ENCODE data around the gene NRP1. TPM values are rescaled to one million over a fixed set of nuclear protein-coding genes. Genes with fewer than 3 reads are reported as not detected.

Gene NRP1
- total RNA-seq, 1 donor from 2014 or later, result 208 TPM

DNA sequence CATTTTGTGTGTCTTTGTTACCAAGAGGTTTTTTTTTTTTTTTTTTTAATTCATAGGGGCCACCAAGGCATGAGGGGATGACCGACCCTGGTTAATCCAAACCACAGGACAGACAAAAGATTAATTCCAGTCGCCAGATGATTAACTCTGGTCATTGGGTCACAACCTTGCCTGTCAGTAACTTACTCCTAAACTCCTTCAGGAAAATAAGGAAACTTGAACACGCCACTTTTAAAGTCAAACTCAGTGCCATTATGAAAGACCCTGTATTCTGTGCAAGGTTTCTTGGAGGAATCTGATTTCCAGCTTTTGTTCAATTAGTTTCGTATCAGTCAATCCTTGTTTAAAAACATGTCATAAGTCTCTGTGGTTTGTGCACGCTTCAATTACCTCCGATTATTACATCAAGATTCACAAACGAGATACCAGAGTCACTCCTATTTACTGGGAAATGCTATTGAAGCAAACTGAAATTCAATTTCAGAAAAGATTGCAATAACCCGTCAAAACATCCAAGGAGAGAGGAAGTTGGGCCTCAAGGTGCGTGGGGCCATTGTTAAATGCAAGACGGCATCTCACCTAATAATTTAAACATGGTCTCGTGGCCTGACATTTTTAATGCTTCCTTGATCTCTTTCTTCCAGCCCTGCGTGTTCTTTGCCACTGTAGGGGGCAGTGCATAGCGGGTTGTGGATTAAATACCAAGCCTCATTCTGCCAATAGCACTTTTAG is 44.0 kb downstream of the NRP1 start:
- TF ChIP-seq, protein P1, sequence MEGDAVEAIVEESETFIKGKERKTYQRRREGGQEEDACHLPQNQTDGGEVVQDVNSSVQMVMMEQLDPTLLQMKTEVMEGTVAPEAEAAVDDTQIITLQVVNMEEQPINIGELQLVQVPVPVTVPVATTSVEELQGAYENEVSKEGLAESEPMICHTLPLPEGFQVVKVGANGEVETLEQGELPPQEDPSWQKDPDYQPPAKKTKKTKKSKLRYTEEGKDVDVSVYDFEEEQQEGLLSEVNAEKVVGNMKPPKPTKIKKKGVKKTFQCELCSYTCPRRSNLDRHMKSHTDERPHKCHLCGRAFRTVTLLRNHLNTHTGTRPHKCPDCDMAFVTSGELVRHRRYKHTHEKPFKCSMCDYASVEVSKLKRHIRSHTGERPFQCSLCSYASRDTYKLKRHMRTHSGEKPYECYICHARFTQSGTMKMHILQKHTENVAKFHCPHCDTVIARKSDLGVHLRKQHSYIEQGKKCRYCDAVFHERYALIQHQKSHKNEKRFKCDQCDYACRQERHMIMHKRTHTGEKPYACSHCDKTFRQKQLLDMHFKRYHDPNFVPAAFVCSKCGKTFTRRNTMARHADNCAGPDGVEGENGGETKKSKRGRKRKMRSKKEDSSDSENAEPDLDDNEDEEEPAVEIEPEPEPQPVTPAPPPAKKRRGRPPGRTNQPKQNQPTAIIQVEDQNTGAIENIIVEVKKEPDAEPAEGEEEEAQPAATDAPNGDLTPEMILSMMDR (IDR thresholded peaks at IDR 0.05), result peak; percentile 57
- Mint-ChIP-seq H3K27me3 (ENCODE audit: unreplicated experiment) (no peaks in the 10 kb centered on the region), H3K4me1 (ENCODE audit: unreplicated experiment) (peaks cover 92% of the 10 kb centered on the region), H3K36me3 (ENCODE audit: unreplicated experiment) (peaks cover 22% of the 10 kb centered on the region), H3K4me3 (ENCODE audit: unreplicated experiment) (peak overlapping the region; percentile 31), H3K27ac (ENCODE audit: unreplicated experiment) (peak overlapping the region; percentile 95), H3K9me3 (ENCODE audit: unreplicated experiment) (no peaks in the 10 kb centered on the region)
- no peak for DNase-seq (ENCODE audit: extremely low spot score, unreplicated experiment)

DNA sequence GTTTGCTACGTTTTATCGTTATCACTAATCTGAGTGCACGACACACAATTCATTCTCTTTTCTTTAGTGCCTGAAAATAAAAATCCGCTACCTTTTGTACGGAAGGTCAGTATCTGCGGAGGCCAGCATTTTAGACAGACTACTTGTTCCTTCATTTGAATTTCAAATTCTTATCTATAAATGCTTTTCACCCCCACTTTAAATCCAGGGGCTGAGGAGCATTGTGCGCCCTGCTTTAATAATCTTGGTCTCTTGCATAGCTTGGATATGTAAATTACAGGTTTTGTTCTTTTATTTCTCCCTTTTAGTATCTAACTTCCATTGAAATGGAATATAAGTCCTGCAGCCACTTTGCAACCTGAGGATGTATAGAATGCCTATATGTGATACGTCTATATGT is 44.7 kb downstream of the NRP1 start:
- Mint-ChIP-seq H3K9me3 (ENCODE audit: unreplicated experiment) (no peaks in the 10 kb centered on the region), H3K4me1 (ENCODE audit: unreplicated experiment) (peaks cover 91% of the 10 kb centered on the region), H3K36me3 (ENCODE audit: unreplicated experiment) (peaks cover 25% of the 10 kb centered on the region), H3K27ac (ENCODE audit: unreplicated experiment) (peak overlapping the region; percentile 95), H3K4me3 (ENCODE audit: unreplicated experiment) (no peak overlapping the region), H3K27me3 (ENCODE audit: unreplicated experiment) (no peaks in the 10 kb centered on the region)
- no peak for DNase-seq (ENCODE audit: extremely low spot score, unreplicated experiment)
- TF ChIP-seq, protein P1 (IDR thresholded peaks at IDR 0.05), result no peak

DNA sequence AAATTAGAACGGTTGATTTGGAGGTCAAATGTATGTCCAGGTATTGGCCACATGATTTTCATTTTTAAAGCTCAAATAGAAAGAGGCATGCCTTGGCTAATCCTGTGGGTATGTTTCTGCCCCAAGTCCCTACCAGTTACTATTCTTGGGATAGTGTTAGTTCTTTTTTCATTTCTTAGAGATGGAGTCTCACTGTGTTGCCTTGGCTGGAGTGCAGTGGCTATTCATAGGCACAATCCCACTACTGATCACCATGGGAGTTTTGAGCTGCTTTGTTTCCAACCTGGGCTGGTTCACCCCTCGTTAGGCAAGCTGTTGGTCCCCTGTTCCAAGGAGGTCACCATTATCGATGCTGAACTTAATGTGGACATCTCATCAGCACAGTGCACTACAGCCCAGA is 46.3 kb downstream of the NRP1 start:
- TF ChIP-seq, protein P1 (IDR thresholded peaks at IDR 0.05), result no peak
- DNase-seq (ENCODE audit: extremely low spot score, unreplicated experiment), result no peak
- H3K9me3 Mint-ChIP-seq (ENCODE audit: unreplicated experiment), result no peaks in the 10 kb centered on the region
- H3K27ac Mint-ChIP-seq (ENCODE audit: unreplicated experiment), result peak overlapping the region; percentile 95
- H3K4me3 Mint-ChIP-seq (ENCODE audit: unreplicated experiment), result no peak overlapping the region
- H3K36me3 Mint-ChIP-seq (ENCODE audit: unreplicated experiment), result peaks cover 16% of the 10 kb centered on the region
- H3K4me1 Mint-ChIP-seq (ENCODE audit: unreplicated experiment), result peaks cover 88% of the 10 kb centered on the region
- H3K27me3 Mint-ChIP-seq (ENCODE audit: unreplicated experiment), result no peaks in the 10 kb centered on the region

DNA sequence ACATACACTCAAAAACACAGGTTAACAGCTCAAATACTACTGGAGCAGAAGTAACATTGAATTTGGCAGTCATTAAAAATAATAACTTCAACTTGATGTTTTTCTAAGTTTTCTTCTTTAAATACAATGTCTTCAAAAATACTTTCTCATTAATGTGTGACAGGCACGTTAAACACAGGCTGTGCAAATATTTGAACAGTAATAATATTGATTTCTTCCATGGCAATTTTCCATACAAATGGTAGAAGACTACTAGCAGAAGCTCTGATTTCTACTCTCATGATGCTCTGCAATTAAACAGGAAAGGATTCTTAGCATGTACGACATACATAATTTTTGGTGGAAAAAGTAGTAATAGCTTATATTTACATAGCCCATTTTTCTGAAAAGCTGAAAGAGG is 47.4 kb downstream of the NRP1 start:
- TF ChIP-seq, protein P1 (IDR thresholded peaks at IDR 0.05), result no peak
- Mint-ChIP-seq H3K4me3 (ENCODE audit: unreplicated experiment) (no peak overlapping the region), H3K4me1 (ENCODE audit: unreplicated experiment) (peaks cover 82% of the 10 kb centered on the region), H3K36me3 (ENCODE audit: unreplicated experiment) (peaks cover 13% of the 10 kb centered on the region), H3K27ac (ENCODE audit: unreplicated experiment) (peak overlapping the region; percentile 4), H3K27me3 (ENCODE audit: unreplicated experiment) (no peaks in the 10 kb centered on the region), H3K9me3 (ENCODE audit: unreplicated experiment) (no peaks in the 10 kb centered on the region)
- DNase-seq (ENCODE audit: extremely low spot score, unreplicated experiment), result no peak

DNA sequence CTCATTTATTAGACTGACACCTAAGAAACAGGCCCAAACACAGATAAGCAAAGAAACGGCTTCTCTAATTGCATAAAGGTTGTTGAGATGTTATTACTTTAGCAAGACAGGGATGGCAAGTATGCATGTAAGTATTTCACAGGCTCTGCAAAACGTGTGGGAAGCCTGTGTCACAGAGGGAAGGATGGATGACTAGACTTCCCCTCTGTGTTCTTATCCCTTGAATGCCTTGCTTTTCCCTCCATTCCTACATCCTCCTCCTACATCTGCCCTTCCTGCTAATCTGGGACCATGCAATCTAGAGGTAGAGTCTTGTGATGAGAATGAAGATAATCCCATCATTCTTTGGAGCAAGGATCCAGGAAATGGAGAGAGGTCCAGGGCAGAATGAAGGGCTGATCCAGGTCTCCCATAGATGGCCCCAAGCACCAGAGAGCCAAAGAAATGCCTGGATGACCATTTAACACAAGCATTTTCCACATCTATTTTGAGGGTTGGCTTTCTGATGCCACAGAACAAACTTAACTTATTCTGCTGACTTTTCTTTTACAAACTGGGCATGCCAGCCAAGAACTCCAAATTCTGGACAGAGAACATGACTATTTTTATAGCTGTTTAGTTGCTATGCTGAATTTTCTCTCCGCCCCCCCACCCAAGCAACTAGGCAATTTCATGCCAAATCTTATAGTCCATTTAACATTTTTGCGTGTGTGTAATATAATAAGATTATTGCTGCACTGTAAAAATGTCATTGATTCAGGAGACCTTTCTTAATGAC is 48.1 kb downstream of the NRP1 start:
- peaks cover 16% of the 10 kb centered on the region for H3K36me3 Mint-ChIP-seq (ENCODE audit: unreplicated experiment)
- TF ChIP-seq, protein P1 (IDR thresholded peaks at IDR 0.05), result no peak
- no peak overlapping the region for H3K4me3 Mint-ChIP-seq (ENCODE audit: unreplicated experiment)
- H3K27ac Mint-ChIP-seq (ENCODE audit: unreplicated experiment), result peak overlapping the region; percentile 77
- H3K27me3 Mint-ChIP-seq (ENCODE audit: unreplicated experiment), result no peaks in the 10 kb centered on the region
- no peaks in the 10 kb centered on the region for H3K9me3 Mint-ChIP-seq (ENCODE audit: unreplicated experiment)
- peaks cover 79% of the 10 kb centered on the region for H3K4me1 Mint-ChIP-seq (ENCODE audit: unreplicated experiment)
- no peak for DNase-seq (ENCODE audit: extremely low spot score, unreplicated experiment)

All from osteocyte (in vitro differentiated cells).